VCaP (cell line): ENCODE measurements around the gene C19orf73.

Source experiments
- H3K27ac ChIP-seq: fragments of 450-650 bp; 2 replicates; pipeline ENCODE4 v1.5.1; 2017
- CTCF ChIP-seq: fragments of 450-650 bp; conservative IDR thresholded peaks from 2 replicates; pipeline ENCODE4 v1.5.1; 2017; ENCODE audit warnings: mild to moderate bottlenecking, moderate library complexity

Gene C19orf73

GRCh38 chr19:49103331-49104085 lies 15.4 kb downstream of the C19orf73 start:
- no peak for TF ChIP-seq CTCF
- H3K27ac ChIP-seq: no peak overlapping the region

- H3K27ac ChIP-seq: 0 out of 2 replicates have a peak overlapping the region, but pooled peaks have one; percentile 15
- TF ChIP-seq CTCF: no peak
Measured at GRCh38 chr19:49102303-49102702, 16.6 kb downstream of the C19orf73 start.

GRCh38 chr19:49101160-49101559 lies 17.8 kb downstream of the C19orf73 start:
- TF ChIP-seq CTCF: no peak
- peak overlapping the region; percentile 9; the same call in 1 of the 2 replicates for H3K27ac ChIP-seq

- TF ChIP-seq CTCF: no peak
- H3K27ac ChIP-seq: peak overlapping the region; percentile 69
Measured at GRCh38 chr19:49098795-49099194, 20.1 kb downstream of the C19orf73 start.

- TF ChIP-seq CTCF: peak; percentile 99
- H3K27ac ChIP-seq: peak overlapping the region; percentile 69
Measured at GRCh38 chr19:49097453-49098288, 21.3 kb downstream of the C19orf73 start.

- no peak for TF ChIP-seq CTCF
- H3K27ac ChIP-seq: peak overlapping the region; percentile 69
Measured at GRCh38 chr19:49094505-49095482, 24.1 kb downstream of the C19orf73 start.
